Lower leg skin (tissue), 3 donors: ENCODE measurements around the gene C22orf23.

Experiments used
- CTCF ChIP-seq, 3 donors: fragments of 450-650 bp; IDR thresholded peaks; one replicate each; pipeline ENCODE4 v1.5.1; 2016; ENCODE audit warnings: antibody characterized with exemption in 3 of 3, mild to moderate bottlenecking in 3 of 3, moderate library complexity in 2 of 3
- POLR2A ChIP-seq, 2 donors: fragments of 450-650 bp; IDR thresholded peaks; one replicate each; pipeline ENCODE4 v1.6.1; 2016 to 2017; ENCODE audit warnings: antibody characterized with exemption in 2 of 2, mild to moderate bottlenecking in 1 of 2, moderate library complexity in 1 of 2

GRCh38 chr22:37995460-37995859 lies 42.1 kb upstream of the C22orf23 start:
- TF ChIP-seq CTCF (IDR thresholded peaks at IDR 0.05) (no peak), POLR2A (IDR thresholded peaks at IDR 0.05) (no peak)
